Measurements from ENCODE around the gene DFFB.

DFFB gene

GRCh38 chr1:3821908-3822307, 35.4 kb upstream of the DFFB start:
- no peak for TF ChIP-seq GATA3 (IDR thresholded peaks at IDR 0.05; ENCODE audit: low read depth, low read length)
- TF ChIP-seq GATA2 (IDR thresholded peaks at IDR 0.05; ENCODE audit: low read depth, low read length): no peak

- no peak for TF ChIP-seq GATA2 (IDR thresholded peaks at IDR 0.05; ENCODE audit: low read depth, low read length)
Observed at GRCh38 chr1:3822421-3822820, 34.9 kb upstream of the DFFB start.

- TF ChIP-seq GATA3 (IDR thresholded peaks at IDR 0.05; ENCODE audit: low read depth, low read length) (no peak), GATA2 (IDR thresholded peaks at IDR 0.05; ENCODE audit: low read depth, low read length) (no peak)
Observed at GRCh38 chr1:3824650-3825049, 32.6 kb upstream of the DFFB start.

- TF ChIP-seq GATA2 (IDR thresholded peaks at IDR 0.05; ENCODE audit: low read depth, low read length): no peak
- no peak for TF ChIP-seq GATA3 (IDR thresholded peaks at IDR 0.05; ENCODE audit: low read depth, low read length)
Observed at GRCh38 chr1:3825356-3825755, 31.9 kb upstream of the DFFB start.

DNA sequence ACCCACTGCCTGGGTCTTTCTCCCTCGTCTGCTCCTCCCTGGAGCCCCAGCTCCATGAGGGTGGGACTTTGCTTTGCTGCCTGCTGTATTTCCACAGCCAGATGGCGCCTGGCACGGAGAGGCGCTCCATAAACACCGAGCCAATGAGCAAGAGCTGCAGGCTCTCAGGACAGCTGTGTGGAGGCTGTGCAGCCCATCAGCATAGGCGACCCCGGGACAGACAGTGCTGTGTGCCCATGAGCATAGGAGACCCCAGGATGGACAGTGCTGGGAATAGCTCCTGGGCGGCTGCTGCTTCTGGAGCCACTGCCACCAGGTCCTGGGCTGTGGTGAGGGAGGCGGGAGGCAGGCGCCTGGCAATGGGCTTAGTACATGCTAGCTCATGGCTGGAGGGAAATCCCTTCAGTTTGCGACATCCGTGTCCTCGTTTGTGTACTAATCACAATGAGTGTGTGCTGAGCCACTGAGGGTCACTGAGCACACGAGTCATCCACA, 29.4 kb upstream of the DFFB start:
- TF ChIP-seq GATA2 (IDR thresholded peaks at IDR 0.05; ENCODE audit: low read depth, low read length): no peak
- no peak for TF ChIP-seq GATA3 (IDR thresholded peaks at IDR 0.05; ENCODE audit: low read depth, low read length)

DNA sequence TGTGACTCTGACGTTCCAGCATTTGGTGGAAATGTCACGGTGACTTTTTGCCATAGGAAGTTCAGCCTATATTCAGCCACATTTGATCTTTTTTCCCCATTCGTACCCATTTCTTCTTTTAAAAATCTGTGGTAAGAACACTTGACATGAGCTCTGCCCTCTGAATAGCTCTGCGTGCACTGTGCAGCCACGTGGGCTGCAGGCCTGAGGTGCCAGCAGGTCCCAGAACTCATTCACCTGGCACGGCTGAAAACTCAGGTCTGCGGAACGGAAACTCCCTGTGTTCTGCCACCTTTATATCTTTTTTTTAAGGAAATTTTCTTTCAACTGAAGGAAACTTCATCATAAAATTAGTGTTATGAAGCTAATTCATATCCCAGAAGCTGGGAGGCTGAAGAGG, 28.9 kb upstream of the DFFB start:
- no peak for TF ChIP-seq GATA2 (IDR thresholded peaks at IDR 0.05; ENCODE audit: low read depth, low read length)
- no peak for TF ChIP-seq GATA3 (IDR thresholded peaks at IDR 0.05; ENCODE audit: low read depth, low read length)

- peak; percentile 82 for TF ChIP-seq GATA2 (IDR thresholded peaks at IDR 0.05; ENCODE audit: low read depth, low read length)
- peak; percentile 88 for TF ChIP-seq GATA3 (IDR thresholded peaks at IDR 0.05; ENCODE audit: low read depth, low read length)
Observed at GRCh38 chr1:3831689-3832088, 25.6 kb upstream of the DFFB start.

GRCh38 chr1:3834701-3835100, 22.6 kb upstream of the DFFB start:
- TF ChIP-seq GATA3 (IDR thresholded peaks at IDR 0.05; ENCODE audit: low read depth, low read length): no peak
- no peak for TF ChIP-seq GATA2 (IDR thresholded peaks at IDR 0.05; ENCODE audit: low read depth, low read length)

GRCh38 chr1:3836421-3836820, 20.9 kb upstream of the DFFB start:
- TF ChIP-seq GATA2 (IDR thresholded peaks at IDR 0.05; ENCODE audit: low read depth, low read length) (no peak), GATA3 (IDR thresholded peaks at IDR 0.05; ENCODE audit: low read depth, low read length) (no peak)

DNA sequence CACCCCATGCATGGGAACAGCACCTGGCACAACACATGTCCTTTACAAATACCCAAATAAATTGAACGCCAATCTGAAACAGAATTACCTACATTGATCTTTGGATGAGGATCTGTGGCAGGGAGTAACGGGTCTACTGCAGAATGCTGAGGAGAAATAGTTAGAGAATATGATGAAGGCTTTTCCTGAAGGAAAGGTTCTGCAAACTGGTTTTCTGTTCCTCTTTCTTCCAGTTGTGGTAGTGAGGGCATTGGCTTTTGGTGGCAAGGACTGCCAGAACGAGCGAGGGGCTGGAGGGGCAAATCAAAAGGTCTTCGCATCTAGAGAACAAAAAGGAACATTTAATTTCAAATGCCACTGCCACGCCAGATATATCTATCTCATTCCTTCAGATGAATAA, 20.1 kb upstream of the DFFB start:
- no peak for TF ChIP-seq GATA2 (IDR thresholded peaks at IDR 0.05; ENCODE audit: low read depth, low read length)
- TF ChIP-seq GATA3 (IDR thresholded peaks at IDR 0.05; ENCODE audit: low read depth, low read length): no peak

DNA sequence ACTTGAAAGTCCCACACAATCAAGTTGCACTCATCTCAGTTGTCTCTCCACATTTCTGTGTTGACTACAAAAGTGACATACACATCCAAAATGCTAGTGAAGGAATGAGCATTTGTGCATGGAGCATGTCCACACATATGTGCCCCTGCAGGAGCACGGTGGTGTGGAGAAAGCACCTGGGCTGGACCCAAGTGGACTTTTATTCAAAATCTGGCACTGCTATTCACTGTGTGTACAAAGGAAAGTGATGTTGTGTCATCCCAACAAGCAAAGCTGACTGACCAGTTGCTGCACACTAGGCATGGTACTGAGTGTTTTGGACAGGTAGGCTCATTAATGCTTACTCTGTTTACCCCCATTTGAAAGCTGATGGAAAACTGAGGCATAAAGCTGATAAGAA, 19.6 kb upstream of the DFFB start:
- no peak for TF ChIP-seq GATA3 (IDR thresholded peaks at IDR 0.05; ENCODE audit: low read depth, low read length)
- TF ChIP-seq GATA2 (IDR thresholded peaks at IDR 0.05; ENCODE audit: low read depth, low read length): no peak

DNA sequence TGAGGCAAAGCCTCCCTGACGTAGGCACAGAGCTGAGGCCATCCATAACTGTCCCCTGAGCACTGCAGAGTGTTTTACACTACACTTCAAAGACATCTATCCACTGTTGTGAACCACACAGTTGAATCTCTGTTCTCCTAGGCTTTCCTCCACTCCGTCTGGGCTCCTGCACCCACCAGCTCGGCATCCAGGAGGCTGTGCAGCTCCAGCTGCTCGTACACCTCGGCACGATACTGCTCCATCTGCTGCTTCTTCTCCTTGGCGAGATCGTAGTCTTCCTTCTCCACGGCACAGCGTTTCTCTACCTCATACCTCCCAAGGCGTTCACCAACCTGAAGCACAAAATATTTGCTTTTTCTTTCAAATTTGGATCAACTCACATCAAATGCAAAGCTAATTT, 18.5 kb upstream of the DFFB start:
- no peak for TF ChIP-seq GATA3 (IDR thresholded peaks at IDR 0.05; ENCODE audit: low read depth, low read length)

GRCh38 chr1:3841491-3841890, 15.8 kb upstream of the DFFB start:
- TF ChIP-seq GATA3 (IDR thresholded peaks at IDR 0.05; ENCODE audit: low read depth, low read length): no peak
- no peak for TF ChIP-seq GATA2 (IDR thresholded peaks at IDR 0.05; ENCODE audit: low read depth, low read length)

DNA sequence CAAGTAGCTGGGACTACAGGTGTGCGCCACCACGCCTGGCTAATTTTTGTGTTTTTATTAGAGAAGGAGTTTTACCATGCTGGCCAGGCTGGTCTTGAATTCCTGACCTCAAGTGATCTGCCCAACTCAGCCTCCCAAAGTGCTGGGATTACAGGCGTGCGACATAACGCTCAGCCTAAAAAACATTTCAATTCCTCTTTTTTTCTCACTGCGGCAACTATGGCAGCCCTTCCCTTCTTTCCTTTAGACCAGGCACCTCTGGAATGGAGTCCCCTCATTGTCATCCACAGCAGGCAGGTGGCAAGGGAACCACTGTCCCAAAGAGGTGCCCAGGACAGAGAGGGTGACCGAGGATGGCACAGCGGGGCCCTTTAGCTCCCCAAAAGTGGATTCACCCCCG, 14.4 kb upstream of the DFFB start:
- no peak for TF ChIP-seq GATA2 (IDR thresholded peaks at IDR 0.05; ENCODE audit: low read depth, low read length)
- TF ChIP-seq GATA3 (IDR thresholded peaks at IDR 0.05; ENCODE audit: low read depth, low read length): no peak

- TF ChIP-seq GATA2 (IDR thresholded peaks at IDR 0.05; ENCODE audit: low read depth, low read length) (no peak), GATA3 (IDR thresholded peaks at IDR 0.05; ENCODE audit: low read depth, low read length) (no peak)
Observed at GRCh38 chr1:3846541-3846940, 10.7 kb upstream of the DFFB start.

DNA sequence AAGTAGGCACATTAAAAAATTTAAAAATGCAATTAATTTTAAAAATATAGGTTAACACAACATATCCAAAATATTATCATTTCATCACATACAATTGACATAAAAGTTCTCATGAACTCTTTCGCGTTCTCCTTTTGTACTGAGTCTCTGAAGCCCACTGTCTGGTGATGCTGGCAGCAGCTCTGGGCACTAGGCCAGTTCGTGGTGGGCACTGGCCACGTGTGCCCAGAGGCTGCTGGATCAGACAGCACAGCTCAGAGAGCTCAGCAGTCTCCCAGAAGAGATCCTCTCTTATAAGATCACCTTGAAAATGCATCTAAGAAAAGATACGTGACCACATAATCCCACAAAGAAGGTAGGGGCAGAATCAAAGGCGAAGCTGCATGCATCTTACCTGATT, 10.2 kb upstream of the DFFB start:
- no peak for TF ChIP-seq GATA2 (IDR thresholded peaks at IDR 0.05; ENCODE audit: low read depth, low read length)
- TF ChIP-seq GATA3 (IDR thresholded peaks at IDR 0.05; ENCODE audit: low read depth, low read length): no peak
